HG02852 (cell line): Measurements from ENCODE around the gene CHCHD3.
"Not testable (repeated sequence)": the region's sequence is repeated elsewhere in the genome, so short reads cannot be mapped to it uniquely, and the experiment has no call there.

ENCODE experiments used
- ATAC-seq: cut with Tn5 transposase; IDR thresholded peaks from one replicate; pipeline ENCODE4 v1.9.1; 2021; ENCODE audit warnings: mild to moderate bottlenecking, moderate library complexity; ENCODE audit not compliant: unreplicated experiment

Gene CHCHD3

DNA sequence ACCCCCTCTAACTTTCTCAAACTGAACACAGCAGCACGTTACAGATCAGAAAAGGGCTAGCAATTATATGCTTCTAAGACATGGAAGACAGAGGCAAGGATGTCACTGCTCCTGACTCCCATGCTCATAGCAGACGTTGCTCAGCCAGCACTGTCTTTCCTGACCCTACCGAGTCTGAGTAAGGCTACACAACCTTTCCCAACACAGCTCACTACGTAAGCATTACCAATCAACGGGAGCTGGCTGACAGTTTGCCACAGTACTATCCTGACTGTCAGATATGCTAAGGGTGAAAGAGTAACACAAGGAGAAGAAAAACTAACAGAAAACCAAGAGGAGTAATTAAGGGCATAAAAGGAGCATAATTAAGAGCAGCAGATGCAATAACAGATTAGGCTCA, 171.2 kb downstream of the CHCHD3 start:
- no peak for ATAC-seq

DNA sequence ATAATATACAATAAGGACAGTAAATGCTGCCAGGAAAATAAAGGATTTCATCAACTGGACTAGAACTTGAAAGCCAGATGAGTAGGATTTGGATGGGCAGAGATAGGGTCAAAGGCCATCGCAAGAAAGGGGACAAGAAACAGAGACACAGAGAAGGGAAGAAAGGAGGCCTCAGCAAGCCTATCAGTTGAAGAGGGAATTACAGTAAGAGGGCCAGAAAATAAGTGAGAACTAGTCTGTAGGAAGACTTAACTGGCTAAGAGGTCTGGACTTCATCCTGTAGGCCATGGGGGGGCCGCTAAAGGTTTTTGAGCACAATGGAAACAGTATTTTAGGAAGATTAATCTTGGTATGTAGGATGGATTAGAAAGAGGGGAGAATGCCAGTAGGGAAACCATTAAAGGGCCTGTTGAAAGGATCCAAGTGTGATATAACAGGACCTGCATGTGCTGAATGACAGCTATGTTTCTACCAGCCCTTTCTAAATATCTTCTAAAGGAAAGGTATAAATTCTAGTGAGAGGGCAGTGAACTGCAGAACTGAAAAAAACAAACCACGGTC, 174.4 kb downstream of the CHCHD3 start:
- ATAC-seq, result no peak

DNA sequence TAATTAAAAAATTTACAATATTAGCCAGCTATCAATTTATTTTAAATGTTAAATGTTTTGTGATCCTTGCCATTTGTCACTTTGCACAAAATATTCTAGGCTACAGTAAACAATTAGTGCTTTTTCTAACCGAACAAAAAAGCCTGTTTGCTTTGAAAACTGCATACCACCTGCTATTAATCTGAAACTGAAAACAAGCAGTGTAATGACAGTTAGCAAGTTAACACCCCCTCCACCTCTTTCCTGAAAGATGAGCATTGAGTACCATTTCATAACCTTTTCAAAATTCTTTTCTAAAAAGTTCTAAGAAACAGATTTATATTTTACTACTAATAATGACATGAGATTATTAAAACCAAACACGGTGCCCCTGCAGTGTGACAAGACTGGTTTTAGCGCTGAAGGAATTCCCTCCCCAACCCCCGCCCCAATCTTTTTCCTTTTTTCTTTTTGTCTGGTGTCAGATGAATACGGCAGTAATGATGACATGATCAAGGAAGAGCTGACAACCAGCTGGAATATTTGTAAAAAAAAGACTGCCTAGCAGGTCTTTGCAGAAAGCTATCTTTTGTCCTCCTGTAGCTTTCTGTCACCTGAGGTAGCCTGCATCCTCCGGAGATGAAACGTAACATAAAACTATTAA, 175.6 kb downstream of the CHCHD3 start:
- ATAC-seq, result no peak

DNA sequence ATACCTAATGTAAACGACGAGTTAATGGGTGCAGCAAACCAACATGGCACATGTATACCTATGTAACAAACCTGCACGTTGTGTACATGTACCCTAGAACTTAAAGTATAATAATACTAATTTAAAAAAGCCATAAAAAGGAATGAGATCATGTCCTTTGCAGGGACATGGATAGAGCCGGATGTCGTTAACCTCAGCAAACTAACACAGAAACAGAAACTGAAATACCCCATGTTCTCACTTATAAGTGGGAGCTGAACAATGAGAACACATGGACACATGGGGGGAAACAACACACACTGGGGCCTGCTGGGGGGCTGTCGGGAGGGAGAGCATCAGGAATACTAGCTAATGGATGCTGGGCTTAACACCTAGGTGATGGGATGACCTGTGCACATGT, 176.8 kb downstream of the CHCHD3 start:
- ATAC-seq, result not testable (repeated sequence)

DNA sequence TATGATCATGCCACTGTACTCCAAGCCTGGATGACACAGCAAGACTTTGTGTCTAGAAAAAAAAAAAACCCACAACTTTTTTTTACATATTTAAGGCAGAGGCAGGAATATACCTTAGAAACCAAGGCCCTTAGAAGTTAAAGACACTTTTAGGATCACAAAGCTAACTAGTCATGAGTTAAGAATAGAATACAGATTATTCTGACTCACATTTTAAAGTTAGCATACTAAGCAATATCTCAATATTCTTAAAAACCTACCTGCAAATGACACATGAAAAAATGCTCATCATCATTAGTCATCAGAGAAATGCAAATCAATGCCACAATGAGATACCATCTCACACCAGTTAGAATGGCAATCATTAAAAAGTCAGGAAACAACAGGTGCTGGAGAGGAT, 177.7 kb downstream of the CHCHD3 start:
- ATAC-seq, result no peak

DNA sequence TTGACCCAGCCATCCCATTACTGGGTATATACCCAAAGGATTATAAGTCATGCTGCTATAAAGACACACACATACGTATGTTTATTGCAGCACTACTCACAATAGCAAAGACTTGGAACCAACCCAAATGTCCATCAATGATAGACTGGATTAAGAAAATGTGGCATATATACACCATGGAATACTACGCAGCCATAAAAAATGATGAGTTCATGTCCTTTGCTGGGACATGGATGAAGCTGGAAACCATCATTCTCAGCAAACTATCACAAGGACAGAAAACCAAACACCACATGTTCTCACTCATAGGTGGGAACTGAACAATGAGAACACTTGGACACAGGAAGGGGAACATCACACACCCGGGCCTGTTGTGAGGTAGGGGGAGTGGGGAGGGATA, 179.6 kb downstream of the CHCHD3 start:
- ATAC-seq, result not testable (repeated sequence)

- ATAC-seq, result no peak
These were observed 180.6 kb downstream of the CHCHD3 start for GRCh38 chr7:132901241-132901640.

GRCh38 chr7:132899833-132900232, 182.1 kb downstream of the CHCHD3 start:
- ATAC-seq, result no peak

DNA sequence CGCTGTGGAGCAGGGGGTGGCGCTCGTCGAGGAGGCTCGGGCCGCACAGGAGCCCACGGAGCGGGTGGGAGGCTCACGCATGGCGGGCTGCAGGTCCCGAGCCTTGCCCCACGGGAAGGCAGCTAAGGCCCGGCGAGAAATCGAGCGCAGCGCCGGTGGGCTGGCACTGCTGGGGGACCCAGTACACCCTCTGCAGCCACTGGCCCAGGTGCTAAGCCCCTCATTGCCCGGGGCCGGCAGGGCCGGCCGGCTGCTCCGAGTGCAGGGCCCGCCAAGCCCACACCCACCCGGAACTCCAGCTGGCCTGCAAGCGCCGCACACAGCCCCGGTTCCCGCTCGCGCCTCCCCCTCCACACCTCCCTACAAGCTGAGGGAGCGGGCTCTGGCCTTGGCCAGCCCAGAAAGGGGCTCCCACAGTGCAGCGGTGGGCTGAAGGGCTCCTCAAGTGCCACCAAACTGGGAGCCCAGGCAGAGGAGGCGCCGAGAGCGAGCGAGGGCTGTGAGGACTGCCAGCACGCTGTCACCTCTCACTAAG, 183.2 kb downstream of the CHCHD3 start:
- ATAC-seq, result not testable (repeated sequence)

DNA sequence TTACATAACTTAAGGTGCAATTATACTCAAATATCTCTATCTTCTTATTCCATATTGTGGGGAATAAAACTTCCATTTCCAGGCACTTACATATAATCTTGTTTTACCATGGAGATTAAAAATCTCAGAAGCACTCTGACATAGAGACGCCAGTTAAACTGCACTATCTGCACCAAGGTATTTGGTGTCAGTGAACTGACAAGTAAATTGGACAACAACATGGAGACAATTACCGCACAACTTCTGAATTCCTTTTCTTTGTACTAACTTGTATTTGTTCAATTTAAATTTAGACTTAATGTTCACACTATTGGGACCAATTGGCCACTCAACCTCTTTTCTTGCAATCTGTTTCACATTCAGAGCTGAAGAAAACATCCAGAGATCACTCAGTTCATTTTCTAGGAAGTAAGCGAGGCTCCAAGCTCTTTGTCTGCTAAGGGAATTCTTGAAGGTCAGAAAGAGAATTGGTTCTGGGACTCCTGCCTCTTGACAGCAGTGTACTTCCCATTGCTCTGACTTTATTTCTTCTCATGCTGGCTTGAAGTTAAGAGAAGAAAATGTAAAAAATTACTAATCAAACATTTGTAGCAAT, 184.7 kb downstream of the CHCHD3 start:
- no peak for ATAC-seq

DNA sequence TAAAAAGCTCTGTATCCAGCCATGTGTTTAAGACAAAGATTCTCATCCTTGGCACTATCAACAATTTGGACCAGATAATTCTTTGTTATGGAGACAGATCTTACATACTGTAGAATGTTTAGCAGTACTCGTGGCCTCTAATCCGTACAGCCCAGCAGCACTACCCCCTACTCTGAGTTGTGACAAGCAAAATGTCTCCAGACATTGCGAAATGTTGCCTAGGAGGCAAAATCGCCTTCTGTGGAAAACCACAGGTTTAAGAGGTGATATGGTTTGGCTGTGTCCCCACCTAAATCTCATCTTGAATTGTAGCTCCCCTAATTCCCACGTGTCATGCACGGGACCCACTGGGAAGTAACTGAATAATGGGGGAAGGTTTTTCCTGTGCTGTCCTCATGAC, 186.7 kb downstream of the CHCHD3 start:
- no peak for ATAC-seq

- no peak for ATAC-seq
These were observed 188.3 kb downstream of the CHCHD3 start for GRCh38 chr7:132893560-132893959.

GRCh38 chr7:132892744-132893143, 189.1 kb downstream of the CHCHD3 start:
- not testable (repeated sequence) for ATAC-seq

DNA sequence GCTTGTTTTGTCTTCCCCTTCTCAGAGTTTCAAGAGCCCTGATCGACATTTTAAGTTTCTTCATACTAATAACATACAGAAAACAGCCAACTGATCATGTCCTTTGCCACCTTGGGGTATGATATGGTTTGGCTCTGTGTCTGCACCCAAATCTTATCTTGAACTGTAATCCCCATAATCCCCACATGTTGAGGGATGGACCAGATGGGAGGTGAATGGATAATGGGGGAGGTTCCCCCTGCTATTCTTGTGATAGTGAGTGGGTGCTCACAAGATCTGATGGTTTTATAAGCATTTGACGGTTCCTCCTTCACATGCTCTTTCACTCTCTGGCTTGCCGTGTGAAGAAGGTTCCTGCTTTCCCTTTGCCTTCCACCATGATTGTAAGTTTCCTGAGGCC, 190.3 kb downstream of the CHCHD3 start:
- ATAC-seq, result no peak

DNA sequence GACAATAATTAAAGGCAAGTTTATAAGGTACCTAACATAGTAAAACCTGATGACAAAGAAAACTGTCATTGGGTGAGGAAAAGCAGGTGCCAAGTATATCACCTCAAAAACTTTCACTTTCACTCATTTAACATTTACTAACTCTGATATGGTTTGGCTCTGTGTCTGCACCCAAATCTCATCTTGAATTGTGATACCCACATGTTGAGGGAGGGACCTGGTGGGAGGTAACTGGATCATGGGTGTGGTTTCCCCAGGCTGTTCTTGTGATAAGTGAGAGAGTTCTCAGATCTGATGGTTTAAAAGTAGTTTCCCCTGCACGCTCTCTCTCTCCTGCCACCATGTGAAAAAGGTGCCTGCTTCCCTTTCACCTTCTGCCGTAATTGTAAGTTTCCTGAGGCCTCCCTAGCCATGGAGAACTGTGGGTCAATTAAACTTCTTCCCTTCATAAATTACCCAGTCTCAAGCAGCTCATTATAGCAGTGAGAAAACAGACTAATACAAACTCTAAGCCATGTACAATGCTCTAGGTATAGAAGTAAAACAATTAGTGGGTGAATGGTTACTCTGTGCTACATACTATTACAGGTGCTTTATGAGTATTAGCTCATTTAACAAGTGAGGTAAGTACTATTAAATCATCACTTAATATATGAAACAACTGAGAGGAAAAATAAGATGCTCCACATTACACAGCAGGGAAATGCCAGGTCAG, 199.0 kb downstream of the CHCHD3 start:
- ATAC-seq, result peak; percentile 68

DNA sequence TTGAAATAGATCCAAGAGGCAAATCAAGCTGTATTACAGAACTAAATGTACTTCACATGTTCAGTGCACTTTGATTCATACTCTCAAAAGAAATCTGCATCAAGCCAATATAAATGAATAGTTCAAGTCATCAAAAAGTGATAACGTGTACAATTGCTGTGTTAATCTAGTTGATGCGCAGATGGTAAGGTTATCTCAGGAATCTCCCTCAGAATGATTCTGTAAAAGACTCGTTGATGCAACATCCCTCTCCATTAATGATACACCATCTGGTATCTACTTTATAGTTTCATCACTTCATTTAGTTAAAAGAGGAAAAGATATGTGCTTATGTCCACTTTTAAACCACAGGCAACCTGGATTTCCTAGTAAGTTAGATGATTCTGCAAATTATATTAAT, 200.6 kb downstream of the CHCHD3 start:
- ATAC-seq, result no peak

DNA sequence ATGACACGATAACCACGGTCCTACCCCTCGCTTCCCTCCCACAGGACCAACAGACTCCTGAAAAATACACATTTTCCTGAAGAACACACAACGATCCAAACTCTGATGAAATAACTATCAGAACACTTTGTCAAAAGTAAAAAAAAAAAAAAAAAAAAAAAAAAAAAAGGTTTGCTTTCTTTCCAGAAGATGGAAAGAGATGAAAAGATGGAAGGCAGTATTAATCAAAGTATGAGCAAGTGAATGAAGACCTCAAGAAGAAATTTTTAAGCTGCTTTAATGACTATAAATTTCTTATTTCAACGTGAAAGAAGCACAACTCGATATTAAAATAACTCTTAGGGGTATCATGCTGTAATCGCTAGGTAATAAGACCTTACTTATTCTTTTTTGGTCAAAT, 202.3 kb downstream of the CHCHD3 start:
- ATAC-seq, result no peak

DNA sequence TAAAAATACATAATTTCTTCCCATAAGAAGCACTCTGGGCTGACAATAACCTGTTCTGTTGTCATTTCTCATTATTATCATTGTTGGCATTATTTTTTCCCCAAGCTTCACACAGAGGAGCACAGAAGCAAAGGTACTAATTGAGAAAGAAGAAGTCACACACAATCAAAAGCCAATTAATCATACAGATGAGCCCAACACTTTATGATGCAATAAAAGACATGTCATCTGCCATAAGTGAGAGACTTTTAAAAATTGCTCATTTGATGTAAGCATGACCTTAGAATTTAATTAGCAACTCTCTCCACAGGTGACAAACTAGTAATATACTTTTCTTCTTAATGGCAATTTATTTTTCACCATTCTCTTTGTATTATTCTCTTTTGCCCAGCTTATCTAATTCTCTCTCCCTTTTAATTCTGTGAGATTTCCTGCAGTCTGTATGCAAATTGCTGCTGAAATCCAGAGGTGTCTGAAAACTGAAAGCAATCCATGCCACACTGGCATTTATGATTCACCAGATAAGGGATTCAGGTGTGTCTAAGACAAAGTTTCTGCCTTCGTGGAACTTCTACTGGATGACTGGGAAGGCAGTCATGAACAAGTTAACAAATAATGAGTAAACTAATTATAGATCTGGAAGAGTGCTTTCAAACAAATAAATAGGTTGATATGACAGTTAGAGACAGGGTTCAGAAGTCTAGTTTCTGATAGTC, 203.5 kb downstream of the CHCHD3 start:
- no peak for ATAC-seq

GRCh38 chr7:132877573-132877972, 204.3 kb downstream of the CHCHD3 start:
- ATAC-seq, result no peak

DNA sequence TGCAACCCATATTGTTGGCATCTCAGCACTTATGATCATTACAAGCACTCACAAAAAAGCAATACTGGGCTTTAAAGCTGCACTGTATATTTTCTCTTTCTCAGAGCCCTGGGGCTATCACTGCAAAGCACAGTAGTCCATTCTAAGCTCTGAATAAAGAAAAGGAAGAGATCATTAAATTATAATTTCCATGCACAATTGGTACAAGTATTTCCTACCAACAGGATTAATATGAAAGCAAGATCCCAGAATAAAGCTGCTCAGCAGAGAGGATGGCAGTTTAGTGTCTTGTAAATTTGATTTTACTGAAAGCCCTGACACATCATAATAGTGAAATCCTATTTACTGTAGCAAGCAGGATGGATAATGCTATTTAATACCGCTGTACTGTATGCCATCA, 205.3 kb downstream of the CHCHD3 start:
- no peak for ATAC-seq

- ATAC-seq, result peak; percentile 56
These were observed 209.9 kb downstream of the CHCHD3 start for GRCh38 chr7:132872034-132872433.
